Neural progenitor cell (in vitro differentiated cells): Measurements from ENCODE around the gene RMP24.

Experiments
- CTCF ChIP-seq: fragments of 200-600 bp; sonication (generic); IDR thresholded peaks from 2 replicates; pipeline ENCODE4 v1.5.1; 2017; ENCODE audit warnings: antibody characterized with exemption, mild to moderate bottlenecking
- EZH2 ChIP-seq: fragments of 200-600 bp; sonication (generic); IDR thresholded peaks from 2 replicates; pipeline ENCODE4 v1.6.1; 2017; ENCODE audit warnings: antibody characterized with exemption, mild to moderate bottlenecking, moderate library complexity
- EZH2phosphoT487 ChIP-seq: fragments of 200-600 bp; sonication (generic); IDR thresholded peaks from 2 replicates; pipeline ENCODE4 v1.6.1; 2017; ENCODE audit warnings: antibody characterized with exemption

- TF ChIP-seq CTCF (no peak), EZH2 (no peak), EZH2phosphoT487 (no peak)
These were observed 36.7 kb downstream of the RMP24 start for GRCh38 chr18:36009214-36009613.
